Lung (tissue), 12 donors: ENCODE measurements around the gene PRDM15. TPM values are rescaled to one million over a fixed set of nuclear protein-coding genes. Genes with fewer than 3 reads are reported as not detected.

Experiments
- ATAC-seq: fragments of 200-7000 bp; cut with Tn5 transposase; one replicate; pipeline ENCODE4 v1.9.1; 2020; ENCODE audit warnings: moderate number of reproducible peaks; ENCODE audit not compliant: insufficient read depth, low FRiP score
- DNase-seq, 3 donors: peaks; one replicate each; pipeline ENCODE4 v3.0.0-alpha.2; 2013 to 2017
- H3K27ac ChIP-seq, 2 donors: one replicate each; pipeline ENCODE4 v1.5.1; 2013; ENCODE audit warnings: mild to moderate bottlenecking in 2 of 2, moderate library complexity in 2 of 2, control low read depth in 1 of 2, inconsistent platforms in 1 of 2, low read depth in 1 of 2, low read length in 1 of 2
- H3K27me3 ChIP-seq, 3 donors: one replicate each; pipeline ENCODE4 v1.5.1; 2013; ENCODE audit warnings: low read length in 2 of 3; ENCODE audit not compliant: control insufficient read depth in 3 of 3, insufficient read depth in 3 of 3
- H3K36me3 ChIP-seq, 4 donors: one replicate each; pipeline ENCODE4 v1.5.1; 2013; ENCODE audit warnings: low read length in 4 of 4, mild to moderate bottlenecking in 1 of 4, moderate library complexity in 1 of 4; ENCODE audit not compliant: control insufficient read depth in 4 of 4, insufficient read depth in 4 of 4
- H3K4me1 ChIP-seq, 5 donors: one replicate each; pipeline ENCODE4 v1.5.1; 2013; ENCODE audit warnings: low read length in 5 of 5, mild to moderate bottlenecking in 2 of 5, moderate library complexity in 1 of 5; ENCODE audit not compliant: control insufficient read depth in 5 of 5, insufficient read depth in 5 of 5
- H3K4me3 ChIP-seq: one replicate; pipeline ENCODE4 v1.5.1; 2013; ENCODE audit warnings: mild to moderate bottlenecking, control low read depth, moderate library complexity
- H3K9ac ChIP-seq, 2 donors: one replicate each; pipeline ENCODE4 v1.5.1; 2013; ENCODE audit warnings: low read length in 2 of 2, control low read depth in 1 of 2; ENCODE audit not compliant: insufficient read depth in 1 of 2
- H3K9me3 ChIP-seq, 4 donors: one replicate each; pipeline ENCODE4 v1.5.1; 2013; ENCODE audit warnings: low read length in 3 of 4, mild to moderate bottlenecking in 1 of 4, moderate library complexity in 1 of 4; ENCODE audit not compliant: control insufficient read depth in 4 of 4, insufficient read depth in 3 of 4
- CTCF ChIP-seq: IDR thresholded peaks from 2 replicates; pipeline ENCODE4 v1.5.1; 2012; ENCODE audit warnings: mild to moderate bottlenecking; ENCODE audit errors: control extremely low read depth, extremely low read depth
- WGBS, 2 donors: extraction: QIAGEN DNeasy Blood & Tissue Kit; methylation state at CpG; one replicate each; pipeline ENCODE4 v1.1.7; 2013; 5-methylcytosine and 5-hydroxymethylcytosine counted together
- polyA plus RNA-seq, 2 donors: library from polyadenylated mRNA; stranded (reverse); fragments of 200-250 nt; gene quantifications; one replicate each; pipeline ENCODE4 v1.2.1, GENCODE V29; 2013
- total RNA-seq, 2 donors: library from RNA; depleted of rRNA in 1 of 2; stranded (reverse); fragments of >200 nt in 1 of 2; gene quantifications; one replicate each; pipeline ENCODE4 v1.2.1, GENCODE V29; 2014 to 2021
- donor health status: control.
- donor health status: control.
- donor health status: Bipolar disorder and iron deficiency.
- donor health status: healthy.
- donor health status: DM: yes; HTN: yes; CAD: no.

The PRDM15 gene
- total and polyA plus RNA-seq, 4 donors, result 2.4 to 7.2 (median 4.1) TPM

- whole genome bisulfite sequencing, 2 donors, result 88 to 94% methylated on average over 14 of the region's 14 CpGs
- no peak overlapping the region for H3K9ac ChIP-seq
- no peak for TF ChIP-seq CTCF
- H3K4me3 ChIP-seq, result no peak overlapping the region
- ATAC-seq (no peak), DNase-seq (no peak)
- H3K4me1 ChIP-seq, result no peaks in the 10 kb centered on the region
- H3K9me3 ChIP-seq, result no peaks in the 10 kb centered on the region
- peaks cover 8 to 31% (median 24%) of the 10 kb centered on the region in 4 donors for H3K36me3 ChIP-seq
- no peak overlapping the region for H3K27ac ChIP-seq
- H3K27me3 ChIP-seq, result no peaks in the 10 kb centered on the region
Observed at GRCh38 chr21:41906770-41907169, 27.6 kb upstream of the PRDM15 start.

- no peak overlapping the region for H3K9ac ChIP-seq
- TF ChIP-seq CTCF, result no peak
- H3K4me1 ChIP-seq, result no peaks in the 10 kb centered on the region
- no peaks in the 10 kb centered on the region for H3K27me3 ChIP-seq
- 83 to 86% methylated on average over 23 of the region's 23 CpGs for WGBS, 2 donors
- no peak for DNase-seq
- no peak for ATAC-seq
- H3K9me3 ChIP-seq, result no peaks in the 10 kb centered on the region
- H3K27ac ChIP-seq, result no peak overlapping the region
- H3K36me3 ChIP-seq, result peaks cover 5 to 26% (median 24%) of the 10 kb centered on the region in 4 donors
- no peak overlapping the region for H3K4me3 ChIP-seq
Observed at GRCh38 chr21:41903559-41904351, 24.6 kb upstream of the PRDM15 start.

GRCh38 chr21:41902946-41903345, 23.8 kb upstream of the PRDM15 start:
- TF ChIP-seq CTCF, result no peak
- Histone ChIP-seq H3K4me1 (no peaks in the 10 kb centered on the region), H3K27me3 (no peaks in the 10 kb centered on the region), H3K9ac (no peak overlapping the region), H3K9me3 (no peaks in the 10 kb centered on the region), H3K4me3 (no peak overlapping the region), H3K27ac (no peak overlapping the region), H3K36me3 (peaks cover 5 to 28% (median 24%) of the 10 kb centered on the region in 4 donors)
- no peak for DNase-seq
- ATAC-seq, result no peak
- WGBS, 2 donors, result 96 to 98% methylated on average over 8 of the region's 8 CpGs

- Histone ChIP-seq H3K9me3 (no peaks in the 10 kb centered on the region), H3K27ac (no peak overlapping the region), H3K4me1 (no peaks in the 10 kb centered on the region), H3K9ac (no peak overlapping the region), H3K36me3 (peaks cover 5 to 20% (median 19%) of the 10 kb centered on the region in 4 donors), H3K27me3 (no peaks in the 10 kb centered on the region), H3K4me3 (no peak overlapping the region)
- no peak for TF ChIP-seq CTCF
- 97 to 98% methylated on average over 3 of the region's 3 CpGs for WGBS, 2 donors
- DNase-seq (no peak), ATAC-seq (no peak)
Observed at GRCh38 chr21:41901782-41902181, 22.6 kb upstream of the PRDM15 start.
